HEK293T (cell line): ENCODE measurements around the gene SRP19.

Source experiments
- BHLHE40 ChIP-seq: fragments of 450-650 bp; IDR thresholded peaks from 2 replicates; pipeline ENCODE4 v1.6.1; 2016; ENCODE audit warnings: mild to moderate bottlenecking, moderate library complexity, borderline replicate concordance
- CTBP1 ChIP-seq: fragments of 450-650 bp; IDR thresholded peaks from 2 replicates; pipeline ENCODE4 v1.6.1; 2016; ENCODE audit warnings: borderline replicate concordance
- ELF4 ChIP-seq: fragments of 450-650 bp; IDR thresholded peaks from 2 replicates; pipeline ENCODE4 v1.6.1; 2017; ENCODE audit warnings: antibody characterized with exemption
- FOXA1 ChIP-seq: fragments of 450-650 bp; IDR thresholded peaks from 2 replicates; pipeline ENCODE4 v1.6.1; 2016; ENCODE audit warnings: mild to moderate bottlenecking
- FOXM1 ChIP-seq: fragments of 450-650 bp; IDR thresholded peaks from 2 replicates; pipeline ENCODE4 v1.6.1; 2017; ENCODE audit warnings: mild to moderate bottlenecking, borderline replicate concordance
- LEF1 ChIP-seq: fragments of 450-650 bp; IDR thresholded peaks from 2 replicates; pipeline ENCODE4 v1.6.1; 2017; ENCODE audit warnings: mild to moderate bottlenecking, borderline replicate concordance
- NFRKB ChIP-seq: fragments of 450-650 bp; IDR thresholded peaks from 2 replicates; pipeline ENCODE4 v1.6.1; 2016; ENCODE audit warnings: mild to moderate bottlenecking, moderate library complexity
- SP1 ChIP-seq: fragments of 450-650 bp; IDR thresholded peaks from 2 replicates; pipeline ENCODE4 v1.6.1; 2017
- TARDBP ChIP-seq: fragments of 450-650 bp; IDR thresholded peaks from 2 replicates; pipeline ENCODE4 v1.6.1; 2016
- ZNF384 ChIP-seq: fragments of 450-650 bp; IDR thresholded peaks from 2 replicates; pipeline ENCODE4 v1.6.1; 2016
- TF ChIP-seq, protein P1 (sequence below): fragments of 450-650 bp; IDR thresholded peaks from 2 replicates; pipeline ENCODE4 v1.6.1; 2016

DNA sequence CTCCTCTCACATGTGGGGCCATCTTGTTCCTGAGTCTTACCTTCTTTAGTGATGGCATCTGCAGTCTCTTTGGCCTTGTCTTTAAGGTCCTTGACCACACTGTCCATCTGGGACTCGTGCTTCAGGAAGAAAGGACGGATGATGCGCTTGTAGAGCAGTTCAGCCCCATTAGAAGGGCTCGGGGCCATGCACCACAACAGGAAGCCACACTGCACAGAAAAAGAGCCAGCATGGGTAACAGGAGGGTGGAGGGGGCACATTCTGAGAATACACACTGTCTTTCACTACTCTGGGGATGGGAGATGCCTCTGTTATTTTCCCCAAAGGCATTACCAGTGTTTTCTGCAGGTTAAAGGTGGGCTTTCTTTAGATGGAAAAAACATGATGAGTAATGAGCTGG, 25.9 kb downstream of the SRP19 start:
- TF ChIP-seq NFRKB (no peak), FOXM1 (no peak), FOXA1 (no peak), SP1 (no peak), LEF1 (no peak), CTBP1 (no peak), ELF4 (no peak), TARDBP (no peak), ZNF384 (no peak), BHLHE40 (no peak)
- TF ChIP-seq, protein P1, sequence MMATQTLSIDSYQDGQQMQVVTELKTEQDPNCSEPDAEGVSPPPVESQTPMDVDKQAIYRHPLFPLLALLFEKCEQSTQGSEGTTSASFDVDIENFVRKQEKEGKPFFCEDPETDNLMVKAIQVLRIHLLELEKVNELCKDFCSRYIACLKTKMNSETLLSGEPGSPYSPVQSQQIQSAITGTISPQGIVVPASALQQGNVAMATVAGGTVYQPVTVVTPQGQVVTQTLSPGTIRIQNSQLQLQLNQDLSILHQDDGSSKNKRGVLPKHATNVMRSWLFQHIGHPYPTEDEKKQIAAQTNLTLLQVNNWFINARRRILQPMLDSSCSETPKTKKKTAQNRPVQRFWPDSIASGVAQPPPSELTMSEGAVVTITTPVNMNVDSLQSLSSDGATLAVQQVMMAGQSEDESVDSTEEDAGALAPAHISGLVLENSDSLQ, result no peak
